GM12878 (cell line): ENCODE data around the gene GSK3A. TPM values are rescaled to one million over a fixed set of nuclear protein-coding genes. Genes with fewer than 3 reads are reported as not detected.

Source experiments
- ATAC-seq: fragments of 200-7000 bp; cut with Tn5 transposase; 3 replicates; pipeline ENCODE4 v1.9.1; 2020; ENCODE audit warnings: mild to moderate bottlenecking, moderate library complexity
- BruUV-seq: library from RNA; stranded (reverse); fragments of 400-500 nt; replicated peaks from 2 replicates; lab custom pipeline; 2021; lab: Mats Ljungman, UMichigan
- CTCF ChIA-PET: fragments of 300-600 bp; sonication (Branson Sonifier 250); formaldehyde crosslinking; extraction: SDS; loops from one replicate; lab custom pipeline; 2021; ENCODE audit warnings: inconsistent platforms; lab: Yijun Ruan, JAX
- POLR2A ChIA-PET: fragments of 350-600 bp; formaldehyde crosslinking; extraction: SDS; loops from one replicate; lab custom pipeline; 2021; ENCODE audit warnings: inconsistent platforms; lab: Charles Lee
- RAD21 ChIA-PET: fragments of 300-600 bp; sonication (Branson Sonifier 250); formaldehyde crosslinking; loops from one replicate; lab custom pipeline; 2023; ENCODE audit warnings: antibody characterized with exemption; ENCODE audit not compliant: unreplicated experiment; lab: Charles Lee
- SMC1A ChIA-PET: fragments of 300-600 bp; sonication (Branson Sonifier 250); formaldehyde crosslinking; loops from one replicate; lab custom pipeline; 2023; ENCODE audit not compliant: unreplicated experiment, uncharacterized antibody; lab: Charles Lee
- DNase-seq: peaks from one replicate; pipeline ENCODE4 v3.0.0-alpha.2; 2011; ENCODE audit warnings: low read depth, low spot score
- FAIRE-seq: peaks from 3 replicates; lab custom pipeline; 2011; peaks lifted over from hg19 to GRCh38; lab: Jason Lieb, UNC
- H2AFZ ChIP-seq: 2 replicates; pipeline ENCODE4 v1.6.0; 2011; ENCODE audit warnings: low read depth, low read length, control low read depth; ENCODE audit not compliant: control insufficient read depth
- H3K27ac ChIP-seq: 2 replicates; pipeline ENCODE4 v1.5.1; 2011; ENCODE audit warnings: control low read depth; ENCODE audit not compliant: control insufficient read depth, insufficient read depth
- H3K27me3 ChIP-seq, 2 experiments: replicated peaks in 1 of 2; 2 replicates each; pipeline versions ENCODE4 v1.6.0 to v1.6.1; 2011; ENCODE audit warnings: low read length in 1 of 2; ENCODE audit not compliant: control insufficient read depth in 2 of 2, insufficient read depth in 2 of 2
- H3K36me3 ChIP-seq, 2 experiments: 2 replicates each; pipeline ENCODE4 v1.5.1; 2011; ENCODE audit warnings: low read length in 1 of 2; ENCODE audit not compliant: control insufficient read depth in 2 of 2, insufficient read depth in 2 of 2
- H3K4me1 ChIP-seq: 2 replicates; pipeline ENCODE4 v1.6.1; 2011; ENCODE audit warnings: mild to moderate bottlenecking, low read length, moderate library complexity, mixed read lengths; ENCODE audit not compliant: control insufficient read depth, insufficient read depth
- H3K4me2 ChIP-seq: 2 replicates; pipeline ENCODE4 v1.6.0; 2011; ENCODE audit warnings: control low read depth; ENCODE audit not compliant: control insufficient read depth, insufficient read depth
- H3K4me3 ChIP-seq: fragments of 200-600 bp; sonication (generic); 2 replicates; pipeline ENCODE4 v1.5.1; 2016
- H3K79me2 ChIP-seq: 2 replicates; pipeline ENCODE4 v1.6.0; 2011; ENCODE audit warnings: low read length; ENCODE audit not compliant: control insufficient read depth, insufficient read depth
- H3K9ac ChIP-seq: 2 replicates; pipeline ENCODE4 v1.8.0; 2011; ENCODE audit warnings: low read length, control low read depth, mixed read lengths; ENCODE audit not compliant: control insufficient read depth, insufficient read depth
- H3K9me3 ChIP-seq: replicated peaks from 3 replicates; pipeline ENCODE4 v1.5.1; 2011; ENCODE audit warnings: mild to moderate bottlenecking, low read length; ENCODE audit not compliant: control insufficient read depth, insufficient read depth
- H4K20me1 ChIP-seq: 2 replicates; pipeline ENCODE4 v1.6.0; 2011; ENCODE audit not compliant: control insufficient read depth, insufficient read depth
- BACH1 ChIP-seq: fragments of 450-650 bp; IDR thresholded peaks from 2 replicates; pipeline ENCODE4 v1.6.1; 2017; ENCODE audit warnings: mild to moderate bottlenecking, borderline replicate concordance
- CEBPB ChIP-seq, 2 experiments: fragments of 150-350 bp in 1 of 2; IDR thresholded peaks; 2 replicates each; pipeline ENCODE4 v1.6.1; 2012 to 2014; ENCODE audit warnings: low read depth in 2 of 2, low read length in 2 of 2, borderline replicate concordance in 1 of 2, inconsistent platforms in 1 of 2
- CREB1 ChIP-seq: IDR thresholded peaks from 2 replicates; pipeline ENCODE4 v1.6.1; 2012; ENCODE audit warnings: low read depth, mild to moderate bottlenecking, inconsistent platforms
- HDGF ChIP-seq: fragments of 450-650 bp; IDR thresholded peaks from 2 replicates; pipeline ENCODE4 v1.6.1; 2016; ENCODE audit warnings: antibody characterized with exemption
- MYB ChIP-seq: fragments of 150-350 bp; IDR thresholded peaks from 2 replicates; pipeline ENCODE4 v1.6.1; 2014; ENCODE audit warnings: mild to moderate bottlenecking, low read depth, low read length, borderline replicate concordance
- RUNX3 ChIP-seq: IDR thresholded peaks from 2 replicates; pipeline ENCODE4 v1.6.1; 2012; ENCODE audit warnings: low read length, inconsistent platforms
- SIN3A ChIP-seq: IDR thresholded peaks from 2 replicates; pipeline ENCODE4 v1.6.1; 2012; ENCODE audit warnings: low read depth, low read length, improper control_type of control experiment
- TCF12 ChIP-seq: IDR thresholded peaks from 2 replicates; pipeline ENCODE4 v1.6.1; 2011; ENCODE audit warnings: low read depth, mild to moderate bottlenecking, low read length
- ZZZ3 ChIP-seq: IDR thresholded peaks from 2 replicates; pipeline ENCODE4 v1.6.1; 2011; ENCODE audit warnings: low read depth; ENCODE audit not compliant: control insufficient read depth, insufficient read length
- WGBS: methylation state at CpG from one replicate; pipeline ENCODE4 v1.1.6; 2016; ENCODE audit warnings: low lambda C conversion rate; ENCODE audit not compliant: insufficient replicate concordance, insufficient coverage; ENCODE audit errors: missing lambda C conversion rate; 5-methylcytosine and 5-hydroxymethylcytosine counted together
- in situ Hi-C: fragments of 300-500 bp; cut with MboI; formaldehyde crosslinking; loops from 9 replicates; pipeline ENCODE4 v1.14.3; 2018; ENCODE audit warnings: mixed read lengths
- intact Hi-C: fragments of 100-400 bp; cut with micrococcal nuclease; formaldehyde crosslinking; loops from one replicate; pipeline ENCODE4 v1.14.2; 2022; ENCODE audit not compliant: unreplicated experiment
- polyA plus RNA-seq, 11 experiments: library from polyadenylated mRNA; depleted of rRNA in 4 of 11; unstranded in 6 of 11; stranded (reverse) in 5 of 11; fragments of >200 nt; fragmentation: Nextera tagmentation in 4 of 11; fragmentation: Illumina TruSeq in 1 of 11; extraction: Ambion mirVana in 4 of 11; extraction: Trizol in 1 of 11; gene quantifications; 1 replicate in 1 of 11; 2 replicates in 10 of 11; pipeline versions ENCODE4 v1.2.1 to v1.2.3, GENCODE V29; 2011 to 2016; ENCODE audit warnings: inconsistent platforms in 2 of 11, missing spikeins in 2 of 11, low read depth in 1 of 11
- total RNA-seq, 4 experiments: library from RNA; depleted of rRNA in 3 of 4; stranded (reverse); fragments of >200 nt in 3 of 4; fragmentation: Illumina TruSeq in 1 of 4; extraction: Trizol in 1 of 4; gene quantifications; 2 replicates each; pipeline versions ENCODE4 v1.2.1 to v1.2.3, GENCODE V29; 2013 to 2021
- TF ChIP-seq, protein P1 (sequence below): IDR thresholded peaks from 2 replicates; pipeline ENCODE4 v1.6.1; 2011; ENCODE audit warnings: mild to moderate bottlenecking, low read depth, low read length, moderate library complexity; ENCODE audit not compliant: insufficient replicate concordance

GSK3A gene
- total and polyA plus RNA-seq, 10 of the 15 experiments (the other 5 are each of a cell fraction or from before 2014, with no cell fraction given): 1.00 to 47.9 (median 15.2) TPM

DNA sequence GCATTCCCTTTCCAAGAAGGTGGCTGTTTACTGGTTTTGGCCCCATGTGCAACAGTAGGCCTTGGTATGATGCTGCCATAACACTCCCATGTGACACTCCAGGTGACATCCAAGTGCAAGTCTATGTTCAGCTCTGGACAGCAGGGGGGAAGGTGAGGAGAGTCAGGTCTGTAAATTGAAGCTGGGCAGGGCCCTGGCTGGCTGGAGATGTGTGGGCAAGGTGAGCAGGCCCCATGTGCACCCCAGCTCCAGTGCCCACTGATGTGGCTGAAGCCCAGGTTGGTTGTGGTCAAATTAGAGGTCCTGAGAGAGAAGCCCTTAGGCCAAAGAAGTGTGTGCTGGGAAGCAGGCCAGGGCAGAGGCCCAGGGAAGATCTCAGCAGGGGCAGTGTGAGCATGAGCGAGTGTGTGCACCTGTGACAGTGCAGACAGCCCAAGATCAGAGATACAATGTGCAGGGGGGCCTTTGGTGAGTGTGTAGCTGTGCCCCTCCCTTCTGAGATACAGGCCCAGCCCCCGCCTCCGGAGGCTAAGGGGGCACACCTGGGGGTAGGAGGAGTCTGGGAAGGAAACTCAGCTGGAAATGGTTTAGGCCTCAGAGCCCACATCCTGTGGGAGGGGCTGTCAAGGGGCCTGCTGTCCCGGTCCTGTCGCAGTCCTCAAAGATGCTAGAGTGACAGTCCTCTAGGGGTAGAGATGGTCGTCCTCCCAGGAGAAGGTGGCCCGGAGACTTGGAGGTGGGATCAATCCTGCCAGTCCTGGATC, 43.5 kb downstream of the GSK3A start (continued):
- TF ChIP-seq, protein P1, sequence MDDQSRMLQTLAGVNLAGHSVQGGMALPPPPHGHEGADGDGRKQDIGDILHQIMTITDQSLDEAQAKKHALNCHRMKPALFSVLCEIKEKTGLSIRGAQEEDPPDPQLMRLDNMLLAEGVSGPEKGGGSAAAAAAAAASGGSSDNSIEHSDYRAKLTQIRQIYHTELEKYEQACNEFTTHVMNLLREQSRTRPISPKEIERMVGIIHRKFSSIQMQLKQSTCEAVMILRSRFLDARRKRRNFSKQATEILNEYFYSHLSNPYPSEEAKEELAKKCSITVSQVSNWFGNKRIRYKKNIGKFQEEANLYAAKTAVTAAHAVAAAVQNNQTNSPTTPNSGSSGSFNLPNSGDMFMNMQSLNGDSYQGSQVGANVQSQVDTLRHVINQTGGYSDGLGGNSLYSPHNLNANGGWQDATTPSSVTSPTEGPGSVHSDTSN: peak; percentile 76
- TF ChIP-seq CREB1 (0 out of 2 replicates have a peak, but pooled peaks have one; percentile 17), TCF12 (peak; percentile 64; the same call in 1 of the 2 replicates), RUNX3 (peak; percentile 65)

DNA sequence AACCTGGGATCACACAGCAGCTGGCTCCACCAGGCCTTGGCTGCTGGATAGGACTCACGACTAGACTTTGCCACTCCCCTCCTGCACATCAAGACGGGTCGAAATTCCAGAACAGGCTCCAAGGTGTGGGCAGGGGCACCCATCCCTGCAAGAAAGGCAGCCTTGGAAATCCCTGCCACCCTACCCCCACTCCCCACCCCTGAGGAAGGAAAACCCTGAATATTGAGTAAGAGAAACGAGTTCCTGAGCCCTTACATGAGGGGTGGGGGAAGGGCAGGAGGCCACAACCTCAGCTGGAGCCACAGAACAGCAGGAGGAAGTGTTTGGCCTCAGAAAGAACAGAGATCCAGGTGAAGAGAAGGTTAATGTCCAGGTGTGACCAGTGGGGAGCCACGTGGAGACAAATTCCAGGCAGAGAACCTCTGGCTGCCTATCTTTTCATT, 45.0 kb downstream of the GSK3A start:
- no peak overlapping the region for H3K9ac ChIP-seq
- ATAC-seq (no peak), FAIRE-seq (no peak), DNase-seq (no peak)
- no peak overlapping the region for H2AFZ ChIP-seq
- ChIA-PET RAD21 (no interaction called here), SMC1A (interaction anchor here (0.8 to 6.0 kb wide), 3 partner anchors 8 to 84 kb away, joined by 3 to 23 read pairs (median 3); no protein-coding TSS in a partner anchor), CTCF (interaction anchor here (0.8 to 3.0 kb wide), 4 partner anchors 12 to 69 kb away, joined by 4 to 10 read pairs (median 6); partner anchors contain the start of gene POU2F2), POLR2A (interaction anchor here (0.6 kb wide), 2 partner anchors 107 to 124 kb away, joined by 3 to 5 read pairs; no protein-coding TSS in a partner anchor)
- no peaks in the 10 kb centered on the region for H3K27me3 ChIP-seq
- no peak overlapping the region for H3K4me3 ChIP-seq
- BruUV-seq: no TSS peak
- H3K27ac ChIP-seq: peak overlapping the region; percentile 45
- peaks cover 51% of the 10 kb centered on the region for H3K4me1 ChIP-seq
- peaks cover 5% of the 10 kb centered on the region for H3K79me2 ChIP-seq
- in situ Hi-C loops (no loop called here), intact Hi-C loops (loop anchor here (5.0 kb wide), 2 partner anchors 65 to 85 kb away; partner anchors contain the start of gene POU2F2)
- TF ChIP-seq BACH1 (no peak), ZZZ3 (no peak), MYB (no peak), HDGF (no peak), CEBPB (IDR thresholded peaks at IDR 0.05; ENCODE audit: borderline replicate concordance in 1 of 2, low read depth in 2 of 2, low read length in 2 of 2) (no peak), SIN3A (no peak), RUNX3 (0 out of 2 replicates have a peak, but pooled peaks have one; percentile 6)
- peaks cover 8 to 20% of the 10 kb centered on the region in 2 experiments; a peak in 3 of 4 replicates for H3K36me3 ChIP-seq
- 71% methylated on average over 5 of the region's 5 CpGs for WGBS
- H3K9me3 ChIP-seq: no peaks in the 10 kb centered on the region; the same call in 2 of the 3 replicates
- H4K20me1 ChIP-seq: no peaks in the 10 kb centered on the region
- peak overlapping the region; percentile 28; the same call in 1 of the 2 replicates for H3K4me2 ChIP-seq
